Neutrophil (primary cell): ENCODE results near the gene BOC.

Experiments
- H3K27ac ChIP-seq: fragments of 200-600 bp; sonication (generic); 2 replicates; pipeline ENCODE4 v1.5.1; 2016; ENCODE audit warnings: mild to moderate bottlenecking, moderate library complexity
- H3K27me3 ChIP-seq: fragments of 200-600 bp; sonication (generic); 2 replicates; pipeline ENCODE4 v1.6.0; 2016; ENCODE audit warnings: mild to moderate bottlenecking
- H3K36me3 ChIP-seq: fragments of 200-600 bp; sonication (generic); 2 replicates; pipeline ENCODE4 v1.5.1; 2017
- H3K4me1 ChIP-seq, 2 experiments: fragments of 200-600 bp in 1 of 2; sonication (generic) in 1 of 2; 1 replicate in 1 of 2; 2 replicates in 1 of 2; pipeline versions ENCODE4 v1.5.1 to v1.6.1; 2013 to 2016; ENCODE audit warnings: low read depth in 1 of 2, low read length in 1 of 2, mild to moderate bottlenecking in 1 of 2, moderate library complexity in 1 of 2; ENCODE audit not compliant: control insufficient read depth in 1 of 2, insufficient read depth in 1 of 2
- H3K4me3 ChIP-seq, 2 experiments: fragments of 200-600 bp in 1 of 2; sonication (generic) in 1 of 2; 1 replicate in 1 of 2; 2 replicates in 1 of 2; pipeline ENCODE4 v1.5.1; 2013 to 2016; ENCODE audit warnings: low read depth in 1 of 2, low read length in 1 of 2, mild to moderate bottlenecking in 1 of 2, moderate library complexity in 1 of 2
- H3K9me3 ChIP-seq: fragments of 200-600 bp; sonication (generic); 2 replicates; pipeline ENCODE4 v1.5.1; 2016
- TF ChIP-seq, protein P1 (sequence below): fragments of 200-600 bp; sonication (generic); IDR thresholded peaks from 2 replicates; pipeline ENCODE4 v1.5.1; 2016; ENCODE audit warnings: antibody characterized with exemption

The BOC gene

GRCh38 chr3:113304856-113305540 lies 93.6 kb downstream of the BOC start:
- H3K4me3 ChIP-seq = no peak overlapping the region

GRCh38 chr3:113310960-113311359 lies 99.6 kb downstream of the BOC start:
- Histone ChIP-seq H3K4me3 (no peak overlapping the region), H3K4me1 (no peaks in the 10 kb centered on the region)

More at GRCh38 chr3:113304856-113305540, 93.6 kb downstream of the BOC start:
- Histone ChIP-seq H3K9me3 (no peaks in the 10 kb centered on the region), H3K27ac (no peak overlapping the region), H3K27me3 (no peaks in the 10 kb centered on the region), H3K4me1 (no peaks in the 10 kb centered on the region), H3K36me3 (no peaks in the 10 kb centered on the region)
- TF ChIP-seq, protein P1, sequence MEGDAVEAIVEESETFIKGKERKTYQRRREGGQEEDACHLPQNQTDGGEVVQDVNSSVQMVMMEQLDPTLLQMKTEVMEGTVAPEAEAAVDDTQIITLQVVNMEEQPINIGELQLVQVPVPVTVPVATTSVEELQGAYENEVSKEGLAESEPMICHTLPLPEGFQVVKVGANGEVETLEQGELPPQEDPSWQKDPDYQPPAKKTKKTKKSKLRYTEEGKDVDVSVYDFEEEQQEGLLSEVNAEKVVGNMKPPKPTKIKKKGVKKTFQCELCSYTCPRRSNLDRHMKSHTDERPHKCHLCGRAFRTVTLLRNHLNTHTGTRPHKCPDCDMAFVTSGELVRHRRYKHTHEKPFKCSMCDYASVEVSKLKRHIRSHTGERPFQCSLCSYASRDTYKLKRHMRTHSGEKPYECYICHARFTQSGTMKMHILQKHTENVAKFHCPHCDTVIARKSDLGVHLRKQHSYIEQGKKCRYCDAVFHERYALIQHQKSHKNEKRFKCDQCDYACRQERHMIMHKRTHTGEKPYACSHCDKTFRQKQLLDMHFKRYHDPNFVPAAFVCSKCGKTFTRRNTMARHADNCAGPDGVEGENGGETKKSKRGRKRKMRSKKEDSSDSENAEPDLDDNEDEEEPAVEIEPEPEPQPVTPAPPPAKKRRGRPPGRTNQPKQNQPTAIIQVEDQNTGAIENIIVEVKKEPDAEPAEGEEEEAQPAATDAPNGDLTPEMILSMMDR = no peak

GRCh38 chr3:113312416-113312815 lies 101.1 kb downstream of the BOC start:
- TF ChIP-seq, protein P1 = no peak
- H3K27me3 ChIP-seq = no peaks in the 10 kb centered on the region

More at GRCh38 chr3:113310960-113311359, 99.6 kb downstream of the BOC start:
- TF ChIP-seq, protein P1 = no peak
- Histone ChIP-seq H3K36me3 (no peaks in the 10 kb centered on the region), H3K27ac (no peak overlapping the region), H3K27me3 (no peaks in the 10 kb centered on the region), H3K9me3 (peaks cover 13% of the 10 kb centered on the region)

GRCh38 chr3:113314923-113315322 lies 103.6 kb downstream of the BOC start:
- Histone ChIP-seq H3K9me3 (peaks cover 13% of the 10 kb centered on the region), H3K4me3 (no peak overlapping the region), H3K36me3 (no peaks in the 10 kb centered on the region), H3K4me1 (no peaks in the 10 kb centered on the region), H3K27me3 (no peaks in the 10 kb centered on the region), H3K27ac (no peak overlapping the region)
- TF ChIP-seq, protein P1 = no peak

More at GRCh38 chr3:113312416-113312815, 101.1 kb downstream of the BOC start:
- Histone ChIP-seq H3K36me3 (no peaks in the 10 kb centered on the region), H3K4me3 (no peak overlapping the region), H3K4me1 (no peaks in the 10 kb centered on the region), H3K27ac (no peak overlapping the region), H3K9me3 (peaks cover 13% of the 10 kb centered on the region)

- Histone ChIP-seq H3K36me3 (no peaks in the 10 kb centered on the region), H3K4me3 (no peak overlapping the region), H3K27me3 (no peaks in the 10 kb centered on the region), H3K4me1 (no peaks in the 10 kb centered on the region), H3K9me3 (no peaks in the 10 kb centered on the region), H3K27ac (no peak overlapping the region)
- TF ChIP-seq, protein P1 = no peak
Measured at GRCh38 chr3:113329757-113330156, 118.4 kb downstream of the BOC start.
